Stimulated activated CD4-positive, alpha-beta T cell treated with anti-CD3 and anti-CD28 coated beads, Interleukin-1b, Interleukin-23, amount 100 ng/mL, for 48 hours (primary cell): ENCODE data around the gene TMEM128.
"Not testable (repeated sequence)": the region's sequence is repeated elsewhere in the genome, so short reads cannot be mapped to it uniquely, and the experiment has no call there.

ENCODE experiments used
- DNase-seq: peaks from one replicate; pipeline ENCODE4 v3.0.0-alpha.2; 2020

The TMEM128 gene

GRCh38 chr4:4254666-4255065 lies 6.6 kb upstream of the TMEM128 start:
- no peak for DNase-seq

GRCh38 chr4:4254199-4254598 lies 6.2 kb upstream of the TMEM128 start:
- no peak for DNase-seq

GRCh38 chr4:4249866-4250265 lies 1.8 kb upstream of the TMEM128 start:
- no peak for DNase-seq

DNA sequence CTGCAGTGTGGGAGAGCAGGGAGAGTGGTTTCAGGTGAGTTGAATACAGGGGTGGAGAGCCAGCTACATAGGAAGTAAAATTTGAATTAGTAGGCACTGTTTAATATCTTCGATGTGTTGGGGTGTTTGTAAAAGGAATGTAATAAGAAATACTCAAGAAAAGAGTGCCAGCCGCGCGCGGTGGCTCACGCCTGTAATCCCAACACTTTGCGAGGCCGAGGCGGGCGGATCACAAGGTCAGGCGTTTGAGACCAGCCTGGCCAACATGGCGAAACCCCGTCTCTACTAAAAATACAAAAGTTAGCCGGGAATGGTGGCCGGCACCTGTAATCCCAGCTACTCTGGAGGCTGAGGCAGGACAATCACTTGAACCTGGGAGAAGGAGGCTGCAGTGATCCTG lies 1.3 kb upstream of the TMEM128 start:
- not testable (repeated sequence) for DNase-seq

DNA sequence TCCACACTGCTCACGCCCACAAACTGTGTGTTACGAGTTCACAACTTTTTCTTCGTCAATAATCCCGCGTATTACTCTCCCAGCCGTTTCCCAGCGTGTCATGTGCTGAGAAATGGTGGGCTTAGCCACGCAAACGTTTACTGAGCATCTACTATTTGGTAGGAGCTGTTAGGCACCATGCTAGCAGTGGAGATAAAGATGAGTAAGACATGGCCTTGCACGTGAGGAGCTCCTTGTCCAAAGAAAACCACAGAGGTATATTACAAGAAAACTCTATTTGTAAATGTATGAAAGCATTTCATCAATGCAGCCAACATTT lies 821 bp upstream of the TMEM128 start:
- no peak for DNase-seq

GRCh38 chr4:4247696-4248028 lies 361 bp downstream of the TMEM128 start:
- no peak for DNase-seq

DNA sequence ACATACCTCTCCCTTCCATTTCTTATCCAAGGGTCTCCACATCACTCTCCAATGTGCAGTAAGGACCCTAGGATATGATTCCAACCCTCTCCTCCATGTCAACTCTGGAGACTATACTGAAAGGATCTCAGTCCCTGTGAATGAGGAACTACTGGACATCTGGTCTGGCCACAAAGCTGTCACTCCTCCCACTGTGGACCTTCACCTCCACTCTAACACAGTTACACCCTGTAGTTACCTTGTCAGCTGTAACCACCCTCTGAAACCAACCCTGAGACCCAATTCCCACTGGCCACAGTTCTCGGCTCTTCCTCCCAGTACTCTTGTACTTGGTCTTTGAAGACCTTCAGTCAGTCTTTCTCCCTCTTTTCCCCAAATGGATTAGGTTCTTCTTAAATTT lies 2.9 kb downstream of the TMEM128 start:
- no peak for DNase-seq

- DNase-seq: not testable (repeated sequence)
Observed at GRCh38 chr4:4239551-4239950, 8.5 kb downstream of the TMEM128 start.

DNA sequence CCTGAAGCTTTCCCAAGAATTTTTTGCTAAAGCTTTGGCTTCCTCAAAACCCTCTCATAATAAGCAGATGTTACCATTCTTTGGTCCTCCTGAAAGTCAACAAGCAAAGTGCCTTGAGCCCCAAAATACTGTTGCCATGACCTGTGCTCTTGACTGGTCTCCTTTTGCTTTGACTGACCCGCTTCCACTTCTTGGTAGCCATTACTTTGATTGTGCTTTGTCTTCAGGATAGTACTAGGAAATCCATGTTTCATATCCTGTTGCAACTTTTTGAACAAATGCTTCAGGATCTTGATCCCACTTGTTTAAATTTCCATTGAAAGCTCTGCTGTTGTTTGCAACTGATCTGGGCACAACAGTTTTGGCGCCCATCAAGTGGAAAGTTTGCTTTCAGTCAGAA lies 14.4 kb downstream of the TMEM128 start:
- no peak for DNase-seq

- DNase-seq: no peak
Observed at GRCh38 chr4:4228356-4228668, 19.7 kb downstream of the TMEM128 start.

GRCh38 chr4:4227510-4228355 lies 20.3 kb downstream of the TMEM128 start:
- no peak for DNase-seq

DNA sequence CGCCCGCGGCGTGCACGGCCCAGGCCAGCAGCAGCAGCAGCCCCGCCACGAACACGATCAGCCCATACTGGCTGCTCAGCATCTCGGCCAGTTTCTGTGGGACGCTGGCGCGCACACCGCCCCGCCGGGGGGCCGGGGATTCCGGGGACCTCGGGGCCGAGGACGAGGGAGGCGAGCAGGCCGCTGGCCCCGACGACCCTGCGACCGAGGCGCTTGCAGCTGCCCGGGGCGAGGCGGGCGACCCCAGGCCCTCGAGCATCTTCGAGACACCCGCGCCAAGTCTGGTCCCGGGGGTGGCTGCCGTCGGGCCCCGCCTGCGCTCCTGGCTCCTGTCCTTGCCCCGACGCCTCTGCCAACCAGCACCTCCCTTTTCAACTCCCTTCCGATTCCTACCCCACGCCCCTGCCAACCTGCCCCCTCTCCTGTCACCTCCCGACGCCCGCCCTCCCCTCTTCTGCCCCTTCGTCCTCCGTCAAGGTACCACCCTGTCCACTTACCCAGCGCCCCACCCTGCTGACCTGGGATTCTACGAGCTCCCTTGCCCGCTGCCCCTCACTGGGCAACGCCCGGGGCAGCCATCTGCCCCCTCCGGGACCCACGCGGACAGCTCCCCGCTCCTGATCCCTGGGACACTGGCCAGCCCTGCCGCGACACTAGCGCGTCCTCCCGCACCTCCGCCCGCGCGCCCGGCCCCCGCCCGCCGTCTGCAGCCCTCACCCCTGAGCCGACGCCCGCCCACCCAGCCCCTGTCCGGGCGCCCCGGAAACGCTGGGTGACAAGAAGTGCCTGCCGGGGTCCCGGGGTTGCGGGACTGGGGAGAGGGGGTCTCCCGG lies 21.2 kb downstream of the TMEM128 start, which contains the start of gene OTOP1:
Gene OTOP1, minus strand, starts transcription at position 324 of the 833 bp plus-strand sequence. Its CDS starts 65 bp downstream, at position 259.
- no peak for DNase-seq

GRCh38 chr4:4225915-4226605 lies 22.0 kb downstream of the TMEM128 start:
- DNase-seq: no peak

GRCh38 chr4:4217113-4217512 lies 30.9 kb downstream of the TMEM128 start:
- no peak for DNase-seq

GRCh38 chr4:4216648-4217047 lies 31.4 kb downstream of the TMEM128 start:
- DNase-seq: no peak

DNA sequence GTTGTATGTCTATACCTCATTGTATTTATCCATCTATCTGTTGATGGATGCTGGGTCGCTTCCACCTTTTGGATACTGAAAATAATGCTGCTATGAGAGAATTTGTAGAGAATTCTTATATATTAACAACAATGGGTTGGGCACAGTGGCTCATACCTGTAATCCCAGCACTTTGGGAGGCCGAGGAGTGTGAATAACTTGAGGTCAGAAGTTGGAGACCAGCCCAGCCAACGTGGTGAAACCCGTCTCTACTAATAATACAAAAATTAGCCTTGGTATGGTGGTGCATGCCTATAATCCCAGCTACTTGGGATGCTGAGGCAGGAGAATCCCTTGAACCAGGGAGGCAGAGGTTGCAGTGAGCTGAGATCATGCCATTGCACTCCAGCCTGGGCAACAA lies 34.3 kb downstream of the TMEM128 start:
- not testable (repeated sequence) for DNase-seq

DNA sequence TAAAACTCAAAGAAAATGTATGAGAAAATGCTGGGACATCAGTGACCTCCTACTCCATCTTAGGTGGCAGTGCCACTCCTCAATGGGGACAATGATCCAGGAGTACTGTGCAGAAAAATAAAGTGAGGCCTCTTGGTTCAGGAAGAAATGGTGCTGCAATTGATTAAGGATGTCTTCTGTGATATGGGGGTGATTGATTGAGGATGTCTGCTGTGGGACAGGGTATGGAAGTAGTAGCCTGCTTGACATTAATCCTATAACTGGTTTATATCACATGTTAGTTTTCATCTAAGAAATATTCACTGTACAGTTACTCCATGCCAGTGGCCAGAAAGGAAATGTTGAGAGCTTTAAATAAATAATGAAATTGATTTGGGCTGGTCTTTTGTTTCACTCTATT lies 41.8 kb downstream of the TMEM128 start:
- no peak for DNase-seq

GRCh38 chr4:4204401-4204745 lies 43.6 kb downstream of the TMEM128 start:
- no peak for DNase-seq

GRCh38 chr4:4203688-4204400 lies 44.2 kb downstream of the TMEM128 start:
- DNase-seq: no peak

GRCh38 chr4:4202510-4202909 lies 45.5 kb downstream of the TMEM128 start:
- DNase-seq: no peak

DNA sequence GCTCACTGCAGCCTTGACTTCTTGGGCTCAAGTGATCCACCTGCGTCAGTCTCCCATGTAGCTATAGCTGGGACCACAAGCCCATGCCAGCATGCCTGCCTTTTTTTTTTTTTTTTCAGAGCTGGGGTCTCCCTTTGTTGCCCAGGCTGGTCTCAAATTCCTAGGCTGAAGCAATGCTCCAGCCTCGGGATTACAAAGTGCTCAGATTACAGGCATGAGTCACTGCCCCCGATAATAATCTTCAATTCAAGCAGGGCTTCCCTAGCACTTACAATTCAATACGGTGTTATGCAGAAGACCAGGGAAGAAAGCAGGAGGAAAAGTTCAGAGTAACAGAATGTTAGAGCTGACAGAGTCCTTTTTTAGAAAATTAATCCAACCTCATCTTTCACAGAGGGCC lies 47.4 kb downstream of the TMEM128 start:
- no peak for DNase-seq

DNA sequence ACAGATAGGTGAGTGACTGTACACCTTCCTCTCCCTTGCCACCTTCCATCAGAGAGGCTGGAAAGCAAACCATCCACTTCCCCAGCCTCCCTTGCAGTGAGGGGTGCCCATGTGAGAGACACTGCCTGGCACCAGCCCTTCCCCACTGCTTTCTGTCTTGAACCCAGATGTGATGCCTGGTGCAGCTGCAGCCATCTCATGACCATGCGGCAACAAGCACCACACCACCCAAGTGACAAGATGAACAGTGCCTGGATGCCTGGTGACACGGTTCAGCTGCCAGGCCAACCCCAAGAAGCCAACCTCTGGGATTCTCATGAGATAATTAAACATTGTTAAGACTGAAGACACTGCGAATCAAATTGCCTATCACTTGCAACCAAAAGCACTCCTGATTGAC lies 52.7 kb downstream of the TMEM128 start:
- DNase-seq: no peak

- DNase-seq: not testable (repeated sequence)
Observed at GRCh38 chr4:4188557-4188956, 59.5 kb downstream of the TMEM128 start.
